SK-MEL-5 (cell line): Measurements from ENCODE around the gene MAGEL2. TPM values are rescaled to one million over a fixed set of nuclear protein-coding genes. Genes with fewer than 3 reads are reported as not detected.
"Not testable (repeated sequence)": the region's sequence is repeated elsewhere in the genome, so short reads cannot be mapped to it uniquely, and the experiment has no call there.

Experiments
- DNase-seq: peaks from one replicate; pipeline ENCODE4 v3.0.0-alpha.2; 2016; ENCODE audit warnings: low read depth, low spot score
- in situ Hi-C: cut with HindIII; loops from 2 replicates; pipeline ENCODE4 v1.10.0; 2016; ENCODE audit warnings: low sequenced_read_pairs, high pct_unique_total_duplicates, low pct_unique_long_range_greater_than_20kb
- total RNA-seq: library from RNA; depleted of rRNA; stranded (reverse); fragments of >200 nt; shearing (Covaris generic); gene quantifications from 2 replicates; pipeline ENCODE4 v1.2.3, GENCODE V29; 2014; rRNA removed

Gene MAGEL2
- total RNA-seq, 1 experiment from 2014 or later: 0.95 TPM

- in situ Hi-C loops: no loop called here
- DNase-seq: no peak
Observed at GRCh38 chr15:23634181-23634580, 13.5 kb downstream of the MAGEL2 start.

DNA sequence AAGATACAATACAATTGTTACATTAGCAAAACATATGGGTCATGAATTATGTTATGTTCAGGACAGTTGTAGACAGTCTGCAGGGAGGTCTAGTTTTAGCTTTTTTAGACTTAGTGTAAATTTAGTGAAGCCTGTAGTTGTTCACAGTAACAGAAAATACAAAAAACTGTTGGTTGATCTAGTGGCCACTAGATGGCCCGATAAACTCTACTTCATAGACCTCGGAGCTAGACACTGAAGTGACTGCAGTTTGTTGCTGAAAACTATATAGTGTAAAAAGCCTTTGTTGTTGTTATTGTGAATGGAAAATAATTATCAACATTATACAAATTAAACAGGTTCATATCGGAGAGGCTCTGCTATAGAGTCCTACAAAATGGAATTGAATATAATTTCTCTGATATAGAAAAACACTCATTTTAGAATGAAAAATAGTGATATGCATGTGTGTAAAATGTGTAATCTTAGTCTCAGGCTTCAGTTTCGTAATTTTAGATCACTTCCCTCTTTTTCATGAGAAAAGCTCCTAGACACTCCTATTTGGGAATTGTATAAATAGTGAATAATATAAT lies 18.3 kb downstream of the MAGEL2 start:
- peak; percentile 58 for DNase-seq
- in situ Hi-C loops: no loop called here

GRCh38 chr15:23628612-23629233 lies 18.9 kb downstream of the MAGEL2 start:
- no peak for DNase-seq
- in situ Hi-C loops: no loop called here

GRCh38 chr15:23616536-23616935 lies 31.1 kb downstream of the MAGEL2 start:
- peak; percentile 82 for DNase-seq
- in situ Hi-C loops: no loop called here

- DNase-seq: peak; percentile 84
- in situ Hi-C loops: no loop called here
Observed at GRCh38 chr15:23606226-23606625, 41.4 kb downstream of the MAGEL2 start.

DNA sequence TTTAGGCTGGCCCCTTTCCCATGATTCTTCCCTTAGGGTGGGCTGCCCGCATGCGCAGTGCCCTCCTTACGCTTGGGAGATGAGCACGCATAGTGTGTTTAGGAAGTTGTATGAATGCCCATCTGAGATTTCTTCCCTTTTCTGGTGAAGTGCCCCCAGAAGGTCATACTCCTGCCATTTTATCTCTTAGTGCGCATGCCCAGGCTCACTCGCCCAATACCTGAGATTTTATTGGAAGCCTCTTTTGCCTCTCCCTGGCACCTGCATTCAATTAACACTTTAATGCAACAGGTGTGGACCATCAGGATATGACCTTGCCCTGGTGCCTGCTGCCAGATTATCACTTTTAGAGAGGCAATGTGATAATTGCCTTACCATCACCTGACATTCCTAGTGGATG lies 45.5 kb downstream of the MAGEL2 start:
- no peak for DNase-seq
- in situ Hi-C loops: no loop called here

DNA sequence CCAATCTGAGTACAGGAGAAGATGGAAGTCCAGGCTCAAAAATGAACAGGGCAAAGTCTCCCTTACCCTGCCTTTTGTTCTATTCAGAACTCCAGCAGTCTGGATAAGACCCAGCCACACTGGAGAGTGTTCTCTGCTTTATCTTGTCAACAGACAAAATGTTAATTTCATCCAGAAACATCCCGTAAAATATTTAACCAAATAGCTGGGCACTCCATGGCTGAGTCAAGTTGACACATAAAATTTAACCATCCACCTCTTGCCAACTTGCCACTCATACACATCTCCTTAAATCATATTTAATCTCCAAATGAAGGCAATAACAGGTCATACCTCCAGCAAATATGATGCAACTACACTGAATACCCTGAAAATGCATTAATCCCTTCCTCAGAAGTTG lies 48.6 kb downstream of the MAGEL2 start:
- DNase-seq: no peak
- in situ Hi-C loops: no loop called here

DNA sequence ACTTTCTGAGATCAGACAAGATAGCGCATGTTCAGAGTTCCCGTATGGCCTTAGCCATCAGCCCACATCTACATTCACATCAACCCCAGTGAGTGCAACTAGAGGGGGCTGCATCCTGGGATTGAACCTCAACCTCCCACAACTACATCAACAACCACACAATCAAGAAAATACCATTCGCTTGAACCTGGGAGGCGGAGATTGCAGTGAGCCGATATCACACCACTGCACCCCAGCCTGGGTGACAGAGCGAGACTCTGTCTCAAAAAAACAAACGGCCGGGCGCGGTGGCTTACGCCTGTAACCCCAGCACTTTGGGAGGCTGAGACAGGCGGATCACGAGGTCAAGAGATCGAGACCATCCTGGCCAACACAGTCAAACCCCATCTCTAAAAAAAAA lies 50.4 kb downstream of the MAGEL2 start:
- DNase-seq, in situ Hi-C loops: not testable (repeated sequence)

GRCh38 chr15:23596736-23597135 lies 50.9 kb downstream of the MAGEL2 start:
- in situ Hi-C loops: no loop called here
- no peak for DNase-seq

GRCh38 chr15:23595368-23595767 lies 52.3 kb downstream of the MAGEL2 start:
- in situ Hi-C loops: no loop called here
- no peak for DNase-seq

DNA sequence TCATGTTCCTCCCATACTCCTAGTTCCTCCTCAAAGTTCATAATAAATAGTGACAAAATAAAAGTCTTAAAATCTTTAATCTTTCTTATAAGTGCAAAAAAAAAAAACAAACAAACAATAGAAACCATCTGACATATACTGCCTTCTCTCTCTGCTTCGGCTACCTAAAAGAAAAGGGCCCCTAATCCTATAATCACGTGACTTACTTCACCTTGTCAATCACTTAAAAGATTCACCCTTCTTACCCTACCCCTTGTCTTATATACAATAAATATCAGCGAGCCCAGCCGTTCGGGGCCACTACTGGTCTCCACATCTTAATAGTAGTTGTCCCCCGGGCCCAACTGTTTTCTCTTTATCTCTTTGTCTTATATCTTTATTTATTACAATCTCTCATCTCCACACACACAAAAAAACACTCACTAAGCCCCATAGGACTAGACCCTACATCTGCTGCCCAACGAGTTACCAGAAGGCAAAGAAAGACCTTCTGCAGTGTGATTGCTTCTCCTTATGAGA lies 53.4 kb downstream of the MAGEL2 start:
- no peak for DNase-seq
- in situ Hi-C loops: no loop called here

Other genes with a start within 250 kb of the MAGEL2 start
- gene GOLGA6L2, start 200.6 kb downstream of the MAGEL2 start, total RNA-seq: not detected in 2 replicates
- gene MKRN3, start 82.2 kb downstream of the MAGEL2 start, total RNA-seq: not detected in 2 replicates
- 29.9 and 39.3 TPM in 2 replicates for gene NDN, start 39.4 kb upstream of the MAGEL2 start, total RNA-seq